ENCODE data around the gene MAPK7.

The MAPK7 gene

DNA sequence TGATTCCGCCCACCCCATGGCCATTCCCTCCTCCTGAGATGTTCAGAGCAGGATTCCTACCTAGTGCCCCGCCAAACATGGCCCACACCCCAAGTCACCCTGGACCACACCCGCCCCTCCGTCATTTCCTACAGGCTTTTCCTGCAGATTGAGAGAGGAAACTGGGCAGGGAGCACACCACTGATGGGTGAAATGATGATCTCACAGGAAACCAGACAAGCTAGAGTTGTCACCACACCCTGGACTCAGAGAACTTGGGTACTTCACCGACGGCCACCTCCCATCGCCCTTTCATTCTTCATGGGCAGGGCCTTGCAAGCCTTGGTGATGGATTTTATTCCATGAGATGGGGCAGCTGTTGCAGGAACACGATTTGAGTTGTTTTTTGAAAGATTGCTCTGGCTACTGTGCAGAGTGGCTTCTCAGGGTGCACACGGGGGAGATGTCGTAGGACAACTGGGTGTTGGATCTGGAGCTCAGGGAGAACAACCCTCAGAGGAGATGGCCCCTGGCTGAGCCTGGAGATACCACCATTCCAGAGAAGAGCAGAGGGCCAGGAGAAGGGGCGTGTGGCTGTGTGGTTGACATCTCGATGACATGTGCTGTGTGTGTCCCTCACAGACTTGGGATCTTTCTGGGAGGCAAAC is 8.3 kb upstream of the MAPK7 start:
- Histone ChIP-seq H3K36me3 (ENCODE audit: control insufficient read depth in 2 of 2, insufficient read depth in 1 of 2, low read length in 2 of 2) (no peaks in the 10 kb centered on the region; a peak in 1 of 3 replicates), H3K4me3 (ENCODE audit: low read depth, low read length) (no peak overlapping the region), H3K4me1 (ENCODE audit: control insufficient read depth, insufficient read depth, low read length) (no peaks in the 10 kb centered on the region; the same call in 1 of the 2 replicates), H3K9me3 (ENCODE audit: control insufficient read depth, insufficient read depth, low read depth, low read length) (no peaks in the 10 kb centered on the region), H3K27ac (ENCODE audit: extremely low read depth, low read depth, low read length) (no peak overlapping the region)
- TF ChIP-seq ZNF610 (tag by site-specific recombination; IDR thresholded peaks at IDR 0.05; ENCODE audit: borderline replicate concordance) (no peak), ZNF223 (tag by site-specific recombination; IDR thresholded peaks at IDR 0.05) (no peak), KLF1 (tag by site-specific recombination; IDR thresholded peaks at IDR 0.05) (peak; percentile 97)
- TF ChIP-seq, protein P1, sequence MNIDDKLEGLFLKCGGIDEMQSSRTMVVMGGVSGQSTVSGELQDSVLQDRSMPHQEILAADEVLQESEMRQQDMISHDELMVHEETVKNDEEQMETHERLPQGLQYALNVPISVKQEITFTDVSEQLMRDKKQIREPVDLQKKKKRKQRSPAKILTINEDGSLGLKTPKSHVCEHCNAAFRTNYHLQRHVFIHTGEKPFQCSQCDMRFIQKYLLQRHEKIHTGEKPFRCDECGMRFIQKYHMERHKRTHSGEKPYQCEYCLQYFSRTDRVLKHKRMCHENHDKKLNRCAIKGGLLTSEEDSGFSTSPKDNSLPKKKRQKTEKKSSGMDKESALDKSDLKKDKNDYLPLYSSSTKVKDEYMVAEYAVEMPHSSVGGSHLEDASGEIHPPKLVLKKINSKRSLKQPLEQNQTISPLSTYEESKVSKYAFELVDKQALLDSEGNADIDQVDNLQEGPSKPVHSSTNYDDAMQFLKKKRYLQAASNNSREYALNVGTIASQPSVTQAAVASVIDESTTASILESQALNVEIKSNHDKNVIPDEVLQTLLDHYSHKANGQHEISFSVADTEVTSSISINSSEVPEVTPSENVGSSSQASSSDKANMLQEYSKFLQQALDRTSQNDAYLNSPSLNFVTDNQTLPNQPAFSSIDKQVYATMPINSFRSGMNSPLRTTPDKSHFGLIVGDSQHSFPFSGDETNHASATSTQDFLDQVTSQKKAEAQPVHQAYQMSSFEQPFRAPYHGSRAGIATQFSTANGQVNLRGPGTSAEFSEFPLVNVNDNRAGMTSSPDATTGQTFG (tag by site-specific recombination; IDR thresholded peaks at IDR 0.05; ENCODE audit: borderline replicate concordance), result no peak
- ChIA-PET CTCF (interaction anchor here (0.6 to 1.2 kb wide), 4 partner anchors 77 to 404 kb away, joined by 3 to 4 read pairs (median 4); no protein-coding TSS in a partner anchor), POLR2A (interaction anchor here (2.4 kb wide), 1 partner anchor 8 kb away, joined by 10 read pairs; the partner anchor contains the start of gene MAPK7)

DNA sequence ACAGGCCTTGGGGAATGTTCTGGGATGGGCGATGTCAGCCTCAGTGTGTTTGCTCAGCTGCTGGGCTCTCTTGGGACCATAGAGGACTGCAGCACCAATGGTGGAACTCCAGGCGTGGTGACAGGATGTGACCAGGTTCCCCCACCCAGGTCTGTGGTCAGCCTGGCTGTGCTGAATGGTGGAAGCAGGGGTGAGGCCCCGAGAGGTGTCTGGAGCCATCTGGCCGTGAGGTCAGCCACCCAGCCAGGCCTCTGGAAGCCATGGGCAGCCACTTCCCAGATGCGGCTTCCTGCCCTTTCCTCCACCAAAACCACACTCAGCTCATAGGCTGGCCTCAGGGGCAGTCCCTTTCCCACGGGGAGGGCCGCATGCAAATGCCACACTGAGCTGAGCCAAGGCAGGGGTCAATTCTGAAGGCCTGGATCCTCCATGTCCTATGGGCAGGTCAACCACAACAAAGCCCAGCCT is 7.8 kb upstream of the MAPK7 start:
- no peaks in the 10 kb centered on the region for H3K9me3 ChIP-seq (ENCODE audit: control insufficient read depth, insufficient read depth, low read depth, low read length)
- ChIA-PET POLR2A (no interaction called here), CTCF (interaction anchor here (0.6 to 1.2 kb wide), 3 partner anchors 77 to 404 kb away, joined by 3 to 4 read pairs (median 4); no protein-coding TSS in a partner anchor)
- no peaks in the 10 kb centered on the region; a peak in 1 of 3 replicates for H3K36me3 ChIP-seq (ENCODE audit: control insufficient read depth in 2 of 2, insufficient read depth in 1 of 2, low read length in 2 of 2)
- no peaks in the 10 kb centered on the region; the same call in 1 of the 2 replicates for H3K4me1 ChIP-seq (ENCODE audit: control insufficient read depth, insufficient read depth, low read length)
- H3K4me3 ChIP-seq (ENCODE audit: low read depth, low read length), result no peak overlapping the region
- no peak overlapping the region for H3K27ac ChIP-seq (ENCODE audit: extremely low read depth, low read depth, low read length)
- no peak for TF ChIP-seq SP2 (tag by site-specific recombination; IDR thresholded peaks at IDR 0.05)
- TF ChIP-seq, protein P2, sequence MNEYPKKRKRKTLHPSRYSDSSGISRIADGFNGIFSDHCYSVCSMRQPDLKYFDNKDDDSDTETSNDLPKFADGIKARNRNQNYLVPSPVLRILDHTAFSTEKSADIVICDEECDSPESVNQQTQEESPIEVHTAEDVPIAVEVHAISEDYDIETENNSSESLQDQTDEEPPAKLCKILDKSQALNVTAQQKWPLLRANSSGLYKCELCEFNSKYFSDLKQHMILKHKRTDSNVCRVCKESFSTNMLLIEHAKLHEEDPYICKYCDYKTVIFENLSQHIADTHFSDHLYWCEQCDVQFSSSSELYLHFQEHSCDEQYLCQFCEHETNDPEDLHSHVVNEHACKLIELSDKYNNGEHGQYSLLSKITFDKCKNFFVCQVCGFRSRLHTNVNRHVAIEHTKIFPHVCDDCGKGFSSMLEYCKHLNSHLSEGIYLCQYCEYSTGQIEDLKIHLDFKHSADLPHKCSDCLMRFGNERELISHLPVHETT (tag by site-specific recombination; IDR thresholded peaks at IDR 0.05), result no peak
- no peak for TF ChIP-seq ZNF514 (tag by site-specific recombination; IDR thresholded peaks at IDR 0.05)
- TF ChIP-seq, protein P3, sequence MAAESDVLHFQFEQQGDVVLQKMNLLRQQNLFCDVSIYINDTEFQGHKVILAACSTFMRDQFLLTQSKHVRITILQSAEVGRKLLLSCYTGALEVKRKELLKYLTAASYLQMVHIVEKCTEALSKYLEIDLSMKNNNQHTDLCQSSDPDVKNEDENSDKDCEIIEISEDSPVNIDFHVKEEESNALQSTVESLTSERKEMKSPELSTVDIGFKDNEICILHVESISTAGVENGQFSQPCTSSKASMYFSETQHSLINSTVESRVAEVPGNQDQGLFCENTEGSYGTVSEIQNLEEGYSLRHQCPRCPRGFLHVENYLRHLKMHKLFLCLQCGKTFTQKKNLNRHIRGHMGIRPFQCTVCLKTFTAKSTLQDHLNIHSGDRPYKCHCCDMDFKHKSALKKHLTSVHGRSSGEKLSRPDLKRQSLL (tag by site-specific recombination; IDR thresholded peaks at IDR 0.05), result no peak
- no peak for TF ChIP-seq ZNF248 (tag by site-specific recombination; IDR thresholded peaks at IDR 0.05)
- no peak for TF ChIP-seq ZNF175 (tag by site-specific recombination; IDR thresholded peaks at IDR 0.05)
- TF ChIP-seq ZNF169 (tag by site-specific recombination; IDR thresholded peaks at IDR 0.05), result no peak
- no peak for TF ChIP-seq ZNF830 (tag by site-specific recombination; IDR thresholded peaks at IDR 0.05; ENCODE audit: low read depth)
- no peak for TF ChIP-seq HOXC10 (CRISPR knock-in tag; IDR thresholded peaks at IDR 0.05)
- TF ChIP-seq ZNF610 (tag by site-specific recombination; IDR thresholded peaks at IDR 0.05; ENCODE audit: borderline replicate concordance), result no peak
- no peak for TF ChIP-seq ZNF473 (tag by site-specific recombination; IDR thresholded peaks at IDR 0.05)
- TF ChIP-seq, protein P4, sequence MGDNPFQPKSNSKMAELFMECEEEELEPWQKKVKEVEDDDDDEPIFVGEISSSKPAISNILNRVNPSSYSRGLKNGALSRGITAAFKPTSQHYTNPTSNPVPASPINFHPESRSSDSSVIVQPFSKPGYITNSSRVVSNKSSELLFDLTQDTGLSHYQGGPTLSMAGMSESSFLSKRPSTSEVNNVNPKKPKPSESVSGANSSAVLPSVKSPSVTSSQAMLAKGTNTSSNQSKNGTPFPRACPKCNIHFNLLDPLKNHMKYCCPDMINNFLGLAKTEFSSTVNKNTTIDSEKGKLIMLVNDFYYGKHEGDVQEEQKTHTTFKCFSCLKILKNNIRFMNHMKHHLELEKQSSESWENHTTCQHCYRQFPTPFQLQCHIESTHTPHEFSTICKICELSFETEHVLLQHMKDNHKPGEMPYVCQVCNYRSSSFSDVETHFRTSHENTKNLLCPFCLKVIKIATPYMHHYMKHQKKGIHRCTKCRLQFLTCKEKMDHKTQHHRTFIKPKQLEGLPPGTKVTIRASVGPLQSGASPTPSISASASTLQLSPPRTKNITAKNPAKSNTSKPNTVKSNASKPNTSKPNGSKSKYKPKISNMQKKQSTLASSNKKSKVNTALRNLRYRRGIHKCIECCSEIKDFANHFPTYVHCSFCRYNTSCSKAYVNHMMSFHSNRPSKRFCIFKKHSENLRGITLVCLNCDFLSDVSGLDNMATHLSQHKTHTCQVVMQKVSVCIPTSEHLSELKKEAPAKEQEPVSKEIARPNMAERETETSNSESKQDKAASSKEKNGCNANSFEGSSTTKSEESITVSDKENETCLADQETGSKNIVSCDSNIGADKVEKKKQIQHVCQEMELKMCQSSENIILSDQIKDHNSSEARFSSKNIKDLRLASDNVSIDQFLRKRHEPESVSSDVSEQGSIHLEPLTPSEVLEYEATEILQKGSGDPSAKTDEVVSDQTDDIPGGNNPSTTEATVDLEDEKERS (tag by site-specific recombination; IDR thresholded peaks at IDR 0.05), result no peak
- TF ChIP-seq, protein P5, sequence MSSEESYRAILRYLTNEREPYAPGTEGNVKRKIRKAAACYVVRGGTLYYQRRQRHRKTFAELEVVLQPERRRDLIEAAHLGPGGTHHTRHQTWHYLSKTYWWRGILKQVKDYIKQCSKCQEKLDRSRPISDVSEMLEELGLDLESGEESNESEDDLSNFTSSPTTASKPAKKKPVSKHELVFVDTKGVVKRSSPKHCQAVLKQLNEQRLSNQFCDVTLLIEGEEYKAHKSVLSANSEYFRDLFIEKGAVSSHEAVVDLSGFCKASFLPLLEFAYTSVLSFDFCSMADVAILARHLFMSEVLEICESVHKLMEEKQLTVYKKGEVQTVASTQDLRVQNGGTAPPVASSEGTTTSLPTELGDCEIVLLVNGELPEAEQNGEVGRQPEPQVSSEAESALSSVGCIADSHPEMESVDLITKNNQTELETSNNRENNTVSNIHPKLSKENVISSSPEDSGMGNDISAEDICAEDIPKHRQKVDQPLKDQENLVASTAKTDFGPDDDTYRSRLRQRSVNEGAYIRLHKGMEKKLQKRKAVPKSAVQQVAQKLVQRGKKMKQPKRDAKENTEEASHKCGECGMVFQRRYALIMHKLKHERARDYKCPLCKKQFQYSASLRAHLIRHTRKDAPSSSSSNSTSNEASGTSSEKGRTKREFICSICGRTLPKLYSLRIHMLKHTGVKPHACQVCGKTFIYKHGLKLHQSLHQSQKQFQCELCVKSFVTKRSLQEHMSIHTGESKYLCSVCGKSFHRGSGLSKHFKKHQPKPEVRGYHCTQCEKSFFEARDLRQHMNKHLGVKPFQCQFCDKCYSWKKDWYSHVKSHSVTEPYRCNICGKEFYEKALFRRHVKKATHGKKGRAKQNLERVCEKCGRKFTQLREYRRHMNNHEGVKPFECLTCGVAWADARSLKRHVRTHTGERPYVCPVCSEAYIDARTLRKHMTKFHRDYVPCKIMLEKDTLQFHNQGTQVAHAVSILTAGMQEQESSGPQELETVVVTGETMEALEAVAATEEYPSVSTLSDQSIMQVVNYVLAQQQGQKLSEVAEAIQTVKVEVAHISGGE (tag by site-specific recombination; conservative IDR thresholded peaks at IDR 0.05; ENCODE audit: low read depth), result no peak
- TF ChIP-seq, protein P6, sequence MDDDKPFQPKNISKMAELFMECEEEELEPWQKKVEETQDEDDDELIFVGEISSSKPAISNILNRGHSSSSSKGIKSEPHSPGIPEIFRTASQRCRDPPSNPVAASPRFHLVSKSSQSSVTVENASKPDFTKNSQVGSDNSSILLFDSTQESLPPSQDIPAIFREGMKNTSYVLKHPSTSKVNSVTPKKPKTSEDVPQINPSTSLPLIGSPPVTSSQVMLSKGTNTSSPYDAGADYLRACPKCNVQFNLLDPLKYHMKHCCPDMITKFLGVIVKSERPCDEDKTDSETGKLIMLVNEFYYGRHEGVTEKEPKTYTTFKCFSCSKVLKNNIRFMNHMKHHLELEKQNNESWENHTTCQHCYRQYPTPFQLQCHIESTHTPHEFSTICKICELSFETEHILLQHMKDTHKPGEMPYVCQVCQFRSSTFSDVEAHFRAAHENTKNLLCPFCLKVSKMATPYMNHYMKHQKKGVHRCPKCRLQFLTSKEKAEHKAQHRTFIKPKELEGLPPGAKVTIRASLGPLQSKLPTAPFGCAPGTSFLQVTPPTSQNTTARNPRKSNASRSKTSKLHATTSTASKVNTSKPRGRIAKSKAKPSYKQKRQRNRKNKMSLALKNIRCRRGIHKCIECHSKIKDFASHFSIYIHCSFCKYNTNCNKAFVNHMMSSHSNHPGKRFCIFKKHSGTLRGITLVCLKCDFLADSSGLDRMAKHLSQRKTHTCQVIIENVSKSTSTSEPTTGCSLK (tag by site-specific recombination; IDR thresholded peaks at IDR 0.05), result no peak
- no peak for TF ChIP-seq ZNF2 (tag by site-specific recombination; IDR thresholded peaks at IDR 0.05)
- TF ChIP-seq PRDM1 (tag by site-specific recombination; IDR thresholded peaks at IDR 0.05), result no peak
